ENCODE data around the gene FYN.
"Not testable (repeated sequence)": the region's sequence is repeated elsewhere in the genome, so short reads cannot be mapped to it uniquely, and the experiment has no call there.

FYN gene

GRCh38 chr6:111685526-111685925 is 187.7 kb downstream of the FYN start:
- Histone ChIP-seq H3K4me3 (no peak overlapping the region), H3K27ac (peak overlapping the region in 1 of 2 donors; percentile 50), H3K9me3 (no peaks in the 10 kb centered on the region), H3K4me1 (peaks cover 0 to 30% (median 13%) of the 10 kb centered on the region in 4 donors), H3K27me3 (no peaks in the 10 kb centered on the region), H3K36me3 (no peaks in the 10 kb centered on the region)
- DNase-seq = no peak
- TF ChIP-seq CTCF (IDR thresholded peaks at IDR 0.05) = no peak
- intact Hi-C loops (cut with DNase I; ENCODE audit: low total_unique reads) = no loop called here

GRCh38 chr6:111685058-111685457 is 188.2 kb downstream of the FYN start:
- Histone ChIP-seq H3K9me3 (no peaks in the 10 kb centered on the region), H3K4me1 (peaks cover 0 to 35% (median 15%) of the 10 kb centered on the region in 4 donors), H3K36me3 (no peaks in the 10 kb centered on the region), H3K4me3 (no peak overlapping the region), H3K27ac (peak overlapping the region; percentile 50 to 66), H3K27me3 (no peaks in the 10 kb centered on the region)
- DNase-seq = no peak
- intact Hi-C loops (cut with DNase I; ENCODE audit: low total_unique reads) = no loop called here
- no peak for TF ChIP-seq CTCF (IDR thresholded peaks at IDR 0.05)

GRCh38 chr6:111683749-111684267 is 189.4 kb downstream of the FYN start:
- no peaks in the 10 kb centered on the region for H3K27me3 ChIP-seq
- no peaks in the 10 kb centered on the region for H3K9me3 ChIP-seq
- peaks cover 0 to 41% (median 20%) of the 10 kb centered on the region in 4 donors for H3K4me1 ChIP-seq
- peak overlapping the region; percentile 50 to 66 for H3K27ac ChIP-seq
- no peaks in the 10 kb centered on the region for H3K36me3 ChIP-seq
- DNase-seq = peak in 1 of 2 donors; percentile 68
- TF ChIP-seq CTCF (IDR thresholded peaks at IDR 0.05) = no peak
- H3K4me3 ChIP-seq = no peak overlapping the region
- intact Hi-C loops (cut with DNase I; ENCODE audit: low total_unique reads) = no loop called here

GRCh38 chr6:111683157-111683556 is 190.1 kb downstream of the FYN start:
- H3K27me3 ChIP-seq = no peaks in the 10 kb centered on the region
- H3K4me1 ChIP-seq = peaks cover 0 to 41% (median 20%) of the 10 kb centered on the region in 4 donors
- H3K27ac ChIP-seq = peak overlapping the region; percentile 47 to 55
- no peaks in the 10 kb centered on the region for H3K9me3 ChIP-seq
- no peak for DNase-seq
- no peak for TF ChIP-seq CTCF (IDR thresholded peaks at IDR 0.05)
- H3K4me3 ChIP-seq = no peak overlapping the region
- intact Hi-C loops (cut with DNase I; ENCODE audit: low total_unique reads) = no loop called here
- no peaks in the 10 kb centered on the region for H3K36me3 ChIP-seq

- no peak for DNase-seq
- peaks cover 0 to 41% (median 20%) of the 10 kb centered on the region in 4 donors for H3K4me1 ChIP-seq
- H3K9me3 ChIP-seq = no peaks in the 10 kb centered on the region
- TF ChIP-seq CTCF (IDR thresholded peaks at IDR 0.05) = no peak
- no peaks in the 10 kb centered on the region for H3K27me3 ChIP-seq
- intact Hi-C loops (cut with DNase I; ENCODE audit: low total_unique reads) = no loop called here
- H3K27ac ChIP-seq = no peak overlapping the region
- H3K36me3 ChIP-seq = no peaks in the 10 kb centered on the region
- H3K4me3 ChIP-seq = no peak overlapping the region
Observed at GRCh38 chr6:111681860-111682259, 191.4 kb downstream of the FYN start.

GRCh38 chr6:111680811-111681609 is 192.2 kb downstream of the FYN start:
- peaks cover 0 to 41% (median 20%) of the 10 kb centered on the region in 4 donors for H3K4me1 ChIP-seq
- H3K36me3 ChIP-seq; H3K4me3 ChIP-seq; H3K9me3 ChIP-seq; H3K27me3 ChIP-seq; H3K27ac ChIP-seq; DNase-seq; intact Hi-C loops (cut with DNase I; ENCODE audit: low total_unique reads): not testable (repeated sequence)
